Caki2 (cell line): Measurements from ENCODE around the gene UBE2Q1. TPM values are rescaled to one million over a fixed set of nuclear protein-coding genes. Genes with fewer than 3 reads are reported as not detected.

Experiments
- DNase-seq: peaks from one replicate; pipeline ENCODE4 v3.0.0-alpha.2; 2015; ENCODE audit warnings: low read depth
- in situ Hi-C: cut with HindIII; loops from 2 replicates; pipeline ENCODE4 v1.10.0; 2016; ENCODE audit warnings: low sequenced_read_pairs, low pct_unique_long_range_greater_than_20kb, mixed read lengths
- total RNA-seq: library from RNA; depleted of rRNA; stranded (reverse); fragments of >200 nt; shearing (Covaris generic); gene quantifications from 2 replicates; pipeline ENCODE4 v1.2.3, GENCODE V29; 2014; ENCODE audit warnings: low replicate concordance

Gene UBE2Q1
- total RNA-seq, 1 experiment from 2014 or later, result 36.7 TPM

DNA sequence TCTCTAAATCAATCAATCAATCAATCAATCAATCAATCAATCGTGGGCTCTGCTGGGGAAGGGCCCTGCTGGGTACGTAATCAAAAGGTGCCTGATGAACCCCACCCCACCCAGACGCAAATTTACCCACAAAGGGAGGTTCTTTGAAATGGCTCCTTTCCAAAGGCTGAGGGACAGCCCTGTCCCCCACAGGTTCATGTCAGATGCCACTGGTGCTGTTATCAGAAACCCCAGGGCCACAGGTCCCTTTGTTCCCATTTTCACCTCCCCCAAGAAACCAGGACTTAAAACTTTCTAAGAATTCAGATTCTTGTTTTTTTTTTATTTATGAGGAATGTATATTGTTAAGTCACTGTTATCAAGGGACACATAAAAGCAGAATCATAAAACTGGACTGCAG is 23.3 kb upstream of the UBE2Q1 start:
- no peak for DNase-seq
- in situ Hi-C loops, result no loop called here

GRCh38 chr1:154579374-154579773 is 20.9 kb upstream of the UBE2Q1 start:
- no peak for DNase-seq
- in situ Hi-C loops, result no loop called here

- in situ Hi-C loops, result no loop called here
- DNase-seq, result no peak
Observed at GRCh38 chr1:154578058-154578418, 19.6 kb upstream of the UBE2Q1 start.

DNA sequence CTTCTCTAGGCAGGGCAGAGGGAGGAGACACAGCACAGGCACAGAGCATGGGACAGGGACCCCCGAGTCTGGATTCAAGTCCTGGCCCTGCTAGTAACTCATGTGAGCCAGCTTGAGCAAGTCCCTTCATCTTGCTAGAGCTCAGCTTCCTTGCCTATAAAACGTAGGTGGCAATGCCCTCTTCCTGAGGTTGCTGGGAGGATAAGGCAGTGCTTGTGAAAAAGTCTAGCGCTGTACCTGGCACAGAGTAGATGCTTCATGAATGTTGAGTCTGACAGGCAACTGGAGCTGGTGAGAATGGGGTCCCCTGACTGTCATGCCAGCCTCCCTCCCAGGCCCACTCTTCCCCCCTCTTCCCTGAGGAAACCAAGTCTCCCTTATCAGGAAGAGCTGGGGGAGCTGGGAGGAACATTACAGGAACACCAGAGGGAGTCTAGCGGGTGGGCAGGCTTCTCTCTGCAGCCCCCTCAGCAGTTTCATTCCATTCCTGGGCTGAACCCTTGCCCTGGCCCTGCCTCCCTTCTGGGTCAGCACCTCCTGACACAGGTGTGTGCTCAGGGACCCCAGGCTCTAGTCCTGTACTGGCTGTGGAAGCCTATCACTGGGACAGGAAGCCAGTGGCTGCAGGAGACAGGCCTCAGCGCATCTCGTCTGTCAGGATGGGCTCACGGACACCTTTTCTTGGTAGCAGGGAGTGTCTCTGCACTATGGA is 19.0 kb upstream of the UBE2Q1 start:
- in situ Hi-C loops, result no loop called here
- DNase-seq, result no peak

DNA sequence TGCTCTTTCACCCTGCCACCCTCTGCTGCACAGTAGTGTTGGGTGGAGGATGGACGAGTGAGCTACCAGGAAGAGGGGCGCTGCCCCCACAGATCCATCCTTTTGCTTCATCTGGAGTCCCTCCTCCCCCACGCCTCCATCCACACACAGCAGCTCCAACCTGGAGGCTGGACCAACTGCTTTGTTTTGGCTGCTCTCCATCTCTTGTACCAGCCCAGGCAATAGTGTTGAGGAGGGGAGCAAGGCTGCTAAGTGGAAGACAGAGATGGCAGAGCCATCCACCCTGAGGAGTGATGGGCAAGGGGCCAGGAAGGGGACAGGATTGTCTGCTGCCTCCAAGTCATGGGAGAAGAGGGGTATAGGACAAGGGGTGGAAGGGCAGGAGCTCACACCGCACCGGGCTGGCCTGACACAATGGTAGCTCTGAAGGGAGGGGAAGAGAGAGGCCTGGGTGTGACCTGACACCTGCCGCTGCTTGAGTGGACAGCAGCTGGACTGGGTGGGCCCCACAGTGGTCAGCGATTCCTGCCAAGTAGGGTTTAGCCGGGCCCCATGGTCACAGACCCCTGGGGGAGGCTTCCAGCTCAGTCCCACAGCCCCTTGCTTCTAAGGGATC is 17.6 kb upstream of the UBE2Q1 start:
- in situ Hi-C loops, result no loop called here

GRCh38 chr1:154575147-154575927 is 16.9 kb upstream of the UBE2Q1 start:
- in situ Hi-C loops, result no loop called here
- DNase-seq, result no peak

More for the DNA sequence above, 17.6 kb upstream of the UBE2Q1 start:
- DNase-seq, result no peak

DNA sequence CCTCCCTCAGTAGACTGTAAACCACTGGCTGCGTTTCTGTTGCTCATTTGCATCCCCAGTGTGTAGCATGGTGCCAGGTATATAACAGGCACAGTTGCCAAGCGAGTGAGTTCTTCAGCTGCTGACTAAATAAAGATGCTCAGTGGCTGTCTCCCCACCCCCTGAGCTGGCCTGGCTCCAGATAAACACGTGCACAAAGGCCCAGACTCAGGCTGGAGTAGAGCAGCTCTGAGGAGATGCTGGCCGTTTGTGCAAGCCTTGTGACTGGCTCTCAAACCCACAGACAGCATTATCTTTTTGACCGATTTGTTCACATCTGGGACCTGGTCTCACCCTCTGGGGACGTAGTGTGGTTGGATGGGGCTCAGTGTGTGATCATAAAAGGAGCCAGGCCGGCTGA is 16.3 kb upstream of the UBE2Q1 start:
- no peak for DNase-seq
- in situ Hi-C loops, result no loop called here

DNA sequence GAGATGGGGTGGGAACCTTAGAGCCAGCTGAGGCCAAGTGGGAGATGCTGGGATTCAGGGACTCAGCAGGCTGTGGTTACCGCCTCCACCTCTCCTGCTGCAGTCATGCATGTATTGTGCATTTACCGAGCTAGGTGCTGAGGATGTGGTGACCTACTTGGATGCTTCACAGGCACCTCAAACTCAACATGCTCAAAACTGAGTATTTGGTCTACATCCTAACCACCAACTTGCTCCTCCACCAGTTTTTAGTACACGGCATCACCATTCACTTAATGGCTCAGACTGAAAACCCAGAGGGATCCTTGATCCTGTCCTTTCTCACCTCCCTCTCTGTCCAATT is 14.7 kb upstream of the UBE2Q1 start:
- in situ Hi-C loops, result no loop called here
- no peak for DNase-seq

DNA sequence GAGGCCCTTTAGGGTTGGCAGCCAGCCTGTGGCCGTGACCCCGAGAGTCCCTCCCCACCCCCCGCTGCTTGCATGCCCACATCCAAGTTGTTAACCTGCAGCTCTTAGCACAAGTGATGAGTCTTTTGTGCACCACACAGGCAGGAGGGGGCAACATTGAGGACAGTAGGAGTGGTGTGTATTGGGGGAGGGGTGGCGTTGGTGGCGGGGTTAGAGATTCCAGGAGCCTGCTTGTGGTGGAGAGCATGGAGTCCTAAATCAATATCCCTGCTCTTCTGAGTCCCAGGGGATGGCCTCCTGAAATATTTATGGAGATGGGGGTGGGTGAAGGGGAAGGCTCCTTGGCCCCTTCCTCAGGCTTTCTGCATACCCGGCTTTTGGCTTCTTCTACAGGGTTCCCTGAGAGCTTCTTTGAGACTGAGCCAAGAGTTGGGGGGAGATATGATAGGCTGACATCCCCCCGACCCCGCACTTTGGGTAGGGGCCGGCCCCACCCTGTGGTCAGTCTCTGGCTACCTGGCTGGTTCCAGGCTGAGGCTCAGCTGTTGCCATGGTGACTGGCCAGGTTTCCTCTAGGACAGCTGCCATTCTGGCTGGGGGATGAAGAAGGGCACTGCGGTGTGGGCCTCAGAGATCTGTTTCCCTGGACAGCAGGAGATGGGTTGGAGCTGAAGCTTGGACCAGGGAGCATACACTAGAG is 14.2 kb upstream of the UBE2Q1 start:
- in situ Hi-C loops, result no loop called here

DNA sequence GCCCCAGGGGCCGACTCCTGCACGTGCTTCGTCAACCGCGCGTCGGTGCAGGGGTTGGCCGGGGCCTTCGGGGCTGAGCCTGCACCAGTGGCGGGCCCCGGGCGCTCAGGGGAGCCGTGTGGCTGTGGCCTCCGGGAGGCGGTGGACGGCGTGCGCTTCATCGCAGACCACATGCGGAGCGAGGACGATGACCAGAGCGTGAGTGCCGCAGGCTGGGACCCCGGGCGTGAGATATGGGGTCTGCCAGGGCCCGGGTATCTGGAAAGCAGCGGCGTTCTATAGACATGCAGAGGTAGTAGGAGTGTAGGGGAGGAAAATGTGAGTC is 13.5 kb upstream of the UBE2Q1 start:
- no peak for DNase-seq
- in situ Hi-C loops, result no loop called here

More for the DNA sequence above, 14.2 kb upstream of the UBE2Q1 start:
- DNase-seq, result no peak

DNA sequence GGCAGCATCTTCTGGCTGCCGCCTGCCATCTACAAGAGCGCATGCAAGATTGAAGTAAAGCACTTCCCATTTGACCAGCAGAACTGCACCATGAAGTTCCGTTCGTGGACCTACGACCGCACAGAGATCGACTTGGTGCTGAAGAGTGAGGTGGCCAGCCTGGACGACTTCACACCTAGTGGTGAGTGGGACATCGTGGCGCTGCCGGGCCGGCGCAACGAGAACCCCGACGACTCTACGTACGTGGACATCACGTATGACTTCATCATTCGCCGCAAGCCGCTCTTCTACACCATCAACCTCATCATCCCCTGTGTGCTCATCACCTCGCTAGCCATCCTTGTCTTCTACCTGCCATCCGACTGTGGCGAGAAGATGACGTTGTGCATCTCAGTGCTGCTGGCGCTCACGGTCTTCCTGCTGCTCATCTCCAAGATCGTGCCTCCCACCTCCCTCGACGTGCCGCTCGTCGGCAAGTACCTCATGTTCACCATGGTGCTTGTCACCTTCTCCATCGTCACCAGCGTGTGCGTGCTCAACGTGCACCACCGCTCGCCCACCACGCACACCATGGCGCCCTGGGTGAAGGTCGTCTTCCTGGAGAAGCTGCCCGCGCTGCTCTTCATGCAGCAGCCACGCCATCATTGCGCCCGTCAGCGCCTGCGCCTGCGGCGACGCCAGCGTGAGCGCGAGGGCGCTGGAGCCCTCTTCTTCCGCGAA is 12.9 kb upstream of the UBE2Q1 start:
- in situ Hi-C loops, result no loop called here
- DNase-seq, result no peak

GRCh38 chr1:154568157-154568815 is 9.8 kb upstream of the UBE2Q1 start:
- in situ Hi-C loops, result no loop called here

DNA sequence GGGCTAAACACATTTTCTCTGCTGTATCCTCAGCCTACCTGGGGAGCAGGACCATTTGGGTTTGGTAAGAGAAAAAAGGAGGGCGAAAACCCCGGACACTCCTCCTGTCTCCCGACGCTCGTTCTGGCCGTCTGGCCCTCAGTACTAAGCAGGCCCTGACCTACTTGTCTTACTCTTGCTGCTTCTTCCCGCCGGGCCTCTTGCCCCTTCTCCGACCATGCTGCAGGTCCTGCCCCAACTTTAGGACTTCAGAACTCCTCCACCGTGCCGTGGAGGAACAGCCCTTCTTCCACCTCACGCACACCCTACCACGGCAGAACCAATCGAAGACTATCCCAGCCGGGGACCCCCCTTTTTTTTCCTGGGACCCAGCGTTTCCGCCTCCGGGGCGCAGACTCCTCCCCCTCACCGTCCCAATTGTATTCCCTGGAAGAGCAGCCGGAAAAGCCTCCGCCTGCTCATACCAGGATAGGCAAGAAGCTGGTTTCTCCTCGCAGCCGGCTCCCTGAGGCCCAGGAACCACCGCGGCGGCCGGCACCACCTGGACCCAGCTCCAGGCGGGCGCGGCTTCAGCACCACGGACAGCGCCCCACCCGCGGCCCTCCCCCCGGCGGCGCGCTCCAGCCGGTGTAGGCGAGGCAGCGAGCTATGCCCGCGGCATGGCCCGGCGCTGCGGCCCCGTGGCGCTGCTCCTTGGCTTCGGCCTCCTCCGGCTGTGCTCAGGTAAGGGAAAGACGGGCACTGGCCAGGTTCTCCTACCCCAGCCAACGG is 9.1 kb upstream of the UBE2Q1 start, which contains the start of gene CHRNB2:
Gene CHRNB2 (plus strand): TSS at position 393 of the 771 bp plus-strand sequence. CDS start 267 bp downstream, at position 660.
- DNase-seq, result peak; percentile 79
- in situ Hi-C loops, result no loop called here

More at GRCh38 chr1:154568157-154568815, 9.8 kb upstream of the UBE2Q1 start:
- no peak for DNase-seq

- DNase-seq, result no peak
- in situ Hi-C loops, result no loop called here
Observed at GRCh38 chr1:154565876-154566275, 7.4 kb upstream of the UBE2Q1 start.

DNA sequence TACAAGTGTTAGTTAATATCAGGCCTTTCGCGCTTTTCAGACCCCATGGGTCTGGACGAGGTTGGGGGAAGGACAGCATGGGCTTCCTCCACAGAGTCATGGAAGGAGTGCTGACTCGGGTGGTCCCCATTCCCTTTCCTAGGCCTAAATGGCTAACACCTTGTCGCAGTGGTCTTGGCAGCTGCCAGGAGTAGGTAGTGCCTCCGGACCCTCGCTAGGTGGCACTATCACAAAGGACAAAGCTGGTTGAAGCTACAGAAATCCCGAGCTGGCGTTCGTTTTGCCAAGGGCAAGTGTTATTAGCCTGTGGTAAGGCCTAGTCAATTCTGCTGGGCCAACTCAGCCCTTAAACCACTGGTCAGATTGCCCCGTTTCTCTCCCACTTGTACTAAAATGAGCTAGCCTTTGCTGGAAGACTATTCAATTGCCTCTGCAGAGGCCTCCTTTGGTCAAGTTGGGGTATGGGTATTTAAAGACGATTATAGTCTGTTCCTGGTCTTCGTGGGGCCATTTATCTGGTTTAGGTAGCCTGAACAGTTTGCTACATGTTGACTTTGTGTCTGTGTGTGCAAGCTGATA is 1.1 kb upstream of the UBE2Q1 start:
- in situ Hi-C loops, result no loop called here
- DNase-seq, result peak; percentile 81

DNA sequence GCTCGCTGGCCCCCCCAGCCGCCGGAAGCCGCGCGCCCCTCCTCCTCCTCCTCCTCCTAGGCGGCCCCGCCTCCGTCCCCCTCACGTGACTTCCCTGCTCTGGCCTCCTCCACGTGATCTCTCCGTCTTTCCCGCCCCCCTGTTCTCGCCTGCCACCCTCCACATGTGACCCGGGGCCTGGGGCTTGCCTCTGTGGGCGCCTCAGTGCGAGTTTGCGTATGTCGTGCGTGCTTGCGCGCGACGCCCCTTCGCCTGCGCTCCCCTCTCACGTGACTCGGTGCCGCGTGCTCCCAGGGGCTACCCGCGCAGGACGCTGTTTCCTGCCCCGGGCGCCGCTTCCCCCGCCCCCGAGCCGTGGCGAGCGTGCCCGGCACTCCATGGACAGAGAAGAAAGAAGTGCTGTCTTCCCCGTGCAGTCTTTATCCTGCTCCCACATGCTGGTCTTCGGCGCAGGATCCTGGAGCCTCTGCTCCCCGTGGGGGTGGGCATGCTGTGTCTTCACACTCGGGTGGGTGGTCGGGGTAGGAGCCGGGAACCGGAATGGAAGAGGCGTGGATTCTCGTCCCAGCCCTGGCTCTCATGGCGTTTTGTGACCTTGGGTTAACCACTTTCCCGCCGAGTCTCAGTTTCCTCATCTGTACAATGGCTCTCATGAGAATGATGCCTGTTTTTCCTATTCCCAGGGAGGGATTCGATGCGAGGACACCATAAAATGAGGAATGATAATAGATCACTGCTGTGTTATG is 431 bp upstream of the UBE2Q1 start:
- in situ Hi-C loops, result no loop called here
- peak; percentile 99 for DNase-seq
